Spinal cord (tissue), 10 donors: ENCODE data around the gene RAD51AP1. TPM values are rescaled to one million over a fixed set of nuclear protein-coding genes. Genes with fewer than 3 reads are reported as not detected.

Experiments used
- DNase-seq, 6 donors: peaks; one replicate each; pipeline versions ENCODE4 v3.0.0 to v3.0.0-alpha.2; 2013 to 2015; ENCODE audit warnings: low spot score in 6 of 6, low read depth in 4 of 6
- H3K27ac ChIP-seq: one replicate; pipeline ENCODE4 v1.5.1; 2013; ENCODE audit warnings: low read depth, low read length, control low read depth
- H3K27me3 ChIP-seq: one replicate; pipeline ENCODE4 v1.6.1; 2013; ENCODE audit warnings: low read length; ENCODE audit not compliant: control insufficient read depth, insufficient read depth
- H3K36me3 ChIP-seq: one replicate; pipeline ENCODE4 v1.6.1; 2013; ENCODE audit warnings: low read length; ENCODE audit not compliant: control insufficient read depth, insufficient read depth
- H3K4me1 ChIP-seq: one replicate; pipeline ENCODE4 v1.6.1; 2013; ENCODE audit warnings: low read length; ENCODE audit not compliant: control insufficient read depth, insufficient read depth
- H3K4me3 ChIP-seq: one replicate; pipeline ENCODE4 v1.5.1; 2013; ENCODE audit warnings: low read depth, low read length, control low read depth
- H3K9me3 ChIP-seq: one replicate; pipeline ENCODE4 v1.6.1; 2013; ENCODE audit warnings: low read length; ENCODE audit not compliant: control insufficient read depth, insufficient read depth
- WGBS: methylation state at CpG from one replicate; pipeline ENCODE4 v1.1.5; 2013; ENCODE audit warnings: missing lambda C conversion rate; ENCODE audit not compliant: insufficient coverage; 5-methylcytosine and 5-hydroxymethylcytosine counted together
- polyA plus RNA-seq, 2 donors: library from polyadenylated mRNA; unstranded; fragments of 120-200 nt; gene quantifications; one replicate each; pipeline ENCODE4 v1.2.1, GENCODE V29; 2013; ENCODE audit not compliant: insufficient read length in 2 of 2
- total RNA-seq, 2 donors: library from RNA; depleted of rRNA in 1 of 2; stranded (reverse); fragments of 120-200 nt in 1 of 2; fragments of >200 nt in 1 of 2; gene quantifications; one replicate each; pipeline versions ENCODE4 v1.2.3 to v1.2.4, GENCODE V29; 2013 to 2014
- donor health status: healthy.

The RAD51AP1 gene
- total and polyA plus RNA-seq, 4 donors = 10.2 to 13.2 (median 11.6) TPM

DNA sequence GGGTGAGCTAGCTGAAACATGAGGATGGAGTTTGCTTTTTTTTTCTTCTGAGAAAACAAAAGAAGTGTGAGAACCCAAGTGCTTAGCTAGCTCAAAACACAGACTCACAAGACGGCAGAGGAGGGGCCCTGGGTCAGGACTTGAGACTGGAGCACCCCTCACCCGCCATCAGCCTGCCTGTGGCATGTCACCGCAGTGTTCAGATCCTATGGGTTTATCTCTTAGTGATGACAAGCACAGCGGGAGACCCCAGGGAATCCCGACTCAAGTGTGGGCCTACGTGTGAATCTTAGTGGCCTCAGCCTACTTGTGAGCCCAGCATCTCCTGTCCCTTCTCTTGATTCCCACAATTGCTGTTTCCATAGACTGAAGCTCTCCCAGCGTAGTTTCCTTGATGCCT is 46.2 kb downstream of the RAD51AP1 start:
- Histone ChIP-seq H3K27me3 (no peaks in the 10 kb centered on the region), H3K9me3 (no peaks in the 10 kb centered on the region), H3K4me1 (peaks cover 4% of the 10 kb centered on the region), H3K27ac (no peak overlapping the region), H3K36me3 (no peaks in the 10 kb centered on the region), H3K4me3 (no peak overlapping the region)
- no peak for DNase-seq
- WGBS = 86% methylated on average over 6 of the region's 7 CpGs

DNA sequence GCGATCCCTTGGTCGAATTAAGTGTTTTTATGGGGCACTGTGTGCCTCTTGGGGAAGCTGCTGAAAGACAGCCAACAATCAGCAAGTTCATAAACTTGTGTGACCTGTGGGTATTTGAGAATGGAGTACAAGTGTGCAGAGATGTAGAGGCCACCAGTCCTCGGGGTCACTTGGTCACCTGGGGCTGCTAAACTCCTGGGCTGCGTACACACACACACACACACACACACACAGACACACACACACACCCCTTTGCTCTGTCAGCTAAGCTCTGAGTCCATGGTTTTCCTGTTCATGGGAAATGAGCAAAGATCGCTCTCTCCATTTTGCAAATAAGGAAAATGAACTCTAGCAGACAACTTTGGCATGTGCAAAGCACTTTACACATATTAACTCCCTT is 47.8 kb downstream of the RAD51AP1 start:
- no peaks in the 10 kb centered on the region for H3K36me3 ChIP-seq
- H3K9me3 ChIP-seq = no peaks in the 10 kb centered on the region
- 55% methylated on average over 2 of the region's 5 CpGs for WGBS
- DNase-seq = no peak
- no peak overlapping the region for H3K4me3 ChIP-seq
- no peak overlapping the region for H3K27ac ChIP-seq
- no peaks in the 10 kb centered on the region for H3K4me1 ChIP-seq
- no peaks in the 10 kb centered on the region for H3K27me3 ChIP-seq

DNA sequence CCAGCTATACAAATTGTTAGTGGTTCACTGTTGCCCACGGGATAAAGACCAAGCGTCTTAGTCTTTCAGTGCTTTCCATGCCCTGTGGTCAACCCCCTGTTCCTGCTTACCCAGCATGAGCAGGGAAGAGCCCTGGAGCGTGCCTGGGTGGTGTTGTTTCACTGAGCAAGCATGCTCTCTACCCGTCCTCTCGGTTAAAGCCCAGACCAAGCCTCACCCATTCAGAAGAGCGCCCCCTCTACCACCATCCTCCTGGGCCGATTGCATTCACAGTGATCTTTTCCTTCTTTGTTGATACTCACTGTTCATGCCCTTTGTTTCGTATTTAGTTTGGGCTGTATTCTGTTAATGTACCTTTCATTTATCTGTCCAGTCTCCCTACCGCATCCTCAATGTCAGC is 48.4 kb downstream of the RAD51AP1 start:
- Histone ChIP-seq H3K4me3 (no peak overlapping the region), H3K27ac (no peak overlapping the region), H3K36me3 (no peaks in the 10 kb centered on the region), H3K4me1 (no peaks in the 10 kb centered on the region), H3K9me3 (no peaks in the 10 kb centered on the region), H3K27me3 (no peaks in the 10 kb centered on the region)
- no peak for DNase-seq
- WGBS = 42% methylated on average over 7 of the region's 9 CpGs

DNA sequence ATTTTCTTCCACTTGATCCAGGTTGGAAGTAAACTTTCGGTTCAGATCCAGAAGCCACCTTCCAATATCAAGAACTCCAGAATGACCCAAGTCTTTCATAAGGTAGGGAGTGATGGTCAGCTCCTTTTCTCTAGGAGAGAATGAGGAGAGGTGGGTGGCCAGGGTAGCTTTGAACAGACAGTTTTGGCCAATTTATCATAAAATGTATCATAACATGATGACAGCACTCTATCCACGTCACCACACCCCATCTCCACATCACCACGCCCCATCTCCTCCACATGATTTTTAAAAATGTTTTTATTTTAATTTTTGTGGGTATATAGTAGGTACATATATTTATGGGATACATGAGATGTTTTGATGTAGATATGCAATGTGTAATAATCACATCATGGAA is 50.2 kb downstream of the RAD51AP1 start:
- WGBS = no CpG with 5 or more reads among the region's 3 CpGs
- H3K36me3 ChIP-seq = no peaks in the 10 kb centered on the region
- DNase-seq = no peak
- no peak overlapping the region for H3K27ac ChIP-seq
- no peaks in the 10 kb centered on the region for H3K9me3 ChIP-seq
- no peak overlapping the region for H3K4me3 ChIP-seq
- no peaks in the 10 kb centered on the region for H3K27me3 ChIP-seq
- no peaks in the 10 kb centered on the region for H3K4me1 ChIP-seq

DNA sequence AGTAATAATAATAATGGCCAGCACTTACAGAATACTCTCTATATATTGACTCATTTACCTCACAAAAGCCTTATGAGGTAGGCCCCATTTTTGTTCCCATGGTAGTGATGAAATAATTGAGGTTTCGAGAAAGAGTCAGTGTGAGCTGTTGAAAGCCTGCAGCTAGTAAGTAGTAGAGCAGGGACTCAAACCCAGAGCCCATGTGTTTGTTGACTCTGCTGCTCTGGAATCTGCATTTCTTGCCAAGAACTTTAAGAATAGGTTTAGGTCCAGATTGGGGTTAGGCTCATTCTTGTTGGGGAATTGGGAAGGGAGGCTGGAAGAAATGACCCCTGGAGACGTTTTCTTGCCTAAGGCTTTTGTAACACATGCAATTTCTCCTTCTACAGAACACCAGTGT is 51.3 kb downstream of the RAD51AP1 start:
- H3K36me3 ChIP-seq = no peaks in the 10 kb centered on the region
- DNase-seq = no peak
- no peaks in the 10 kb centered on the region for H3K9me3 ChIP-seq
- H3K27me3 ChIP-seq = no peaks in the 10 kb centered on the region
- H3K4me1 ChIP-seq = no peaks in the 10 kb centered on the region
- no CpG with 5 or more reads among the region's 2 CpGs for WGBS
- H3K4me3 ChIP-seq = no peak overlapping the region
- no peak overlapping the region for H3K27ac ChIP-seq

DNA sequence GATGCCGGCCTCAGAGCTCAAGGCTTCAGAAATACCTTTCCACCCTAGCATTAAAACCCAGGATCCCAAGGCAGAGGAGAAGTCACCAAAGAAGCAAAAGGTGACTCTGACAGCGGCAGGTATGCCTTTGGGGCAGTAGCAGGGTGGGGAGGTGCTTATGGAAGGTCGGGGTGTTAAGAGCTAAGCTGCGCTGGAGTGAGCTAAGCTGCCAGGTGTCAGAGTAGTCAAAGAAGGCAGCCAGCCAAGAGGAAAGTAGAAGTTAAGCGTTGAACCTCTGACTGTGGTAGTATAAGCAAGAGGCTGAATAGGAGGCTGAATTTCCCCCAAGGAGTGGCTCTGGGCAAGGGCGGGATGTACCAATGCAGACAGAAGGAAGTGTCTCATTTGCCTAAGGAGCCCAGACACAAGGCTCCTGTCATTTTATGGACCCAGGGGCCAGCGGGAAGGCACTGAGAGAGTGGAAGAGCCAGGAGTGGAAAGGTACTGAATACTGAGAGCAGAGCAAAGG is 52.5 kb downstream of the RAD51AP1 start:
- Histone ChIP-seq H3K4me3 (no peak overlapping the region), H3K27ac (no peak overlapping the region), H3K9me3 (no peaks in the 10 kb centered on the region), H3K27me3 (no peaks in the 10 kb centered on the region), H3K4me1 (no peaks in the 10 kb centered on the region), H3K36me3 (no peaks in the 10 kb centered on the region)
- WGBS = 76% methylated on average over 6 of the region's 7 CpGs
- no peak for DNase-seq

DNA sequence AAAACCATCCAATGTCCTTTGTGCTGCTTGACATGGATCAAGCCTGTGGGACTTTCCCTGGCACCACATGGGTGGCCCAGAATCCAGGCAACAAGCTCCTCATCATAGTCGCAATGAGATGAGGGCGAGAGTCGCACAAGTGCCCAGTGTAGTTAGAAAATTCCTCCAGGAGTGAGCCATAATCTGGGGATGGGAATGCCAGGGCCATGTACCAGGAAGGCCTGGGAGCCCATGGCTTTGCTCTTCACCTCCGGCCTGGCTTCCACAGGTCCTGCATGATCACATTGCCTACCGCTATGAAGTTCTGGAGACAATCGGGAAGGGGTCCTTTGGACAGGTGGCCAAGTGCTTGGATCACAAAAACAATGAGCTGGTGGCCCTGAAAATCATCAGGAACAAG is 57.2 kb downstream of the RAD51AP1 start:
- Histone ChIP-seq H3K36me3 (no peaks in the 10 kb centered on the region), H3K4me3 (no peak overlapping the region), H3K27me3 (no peaks in the 10 kb centered on the region), H3K4me1 (no peaks in the 10 kb centered on the region), H3K27ac (no peak overlapping the region), H3K9me3 (no peaks in the 10 kb centered on the region)
- DNase-seq = no peak
- 96% methylated on average over 6 of the region's 6 CpGs for WGBS

DNA sequence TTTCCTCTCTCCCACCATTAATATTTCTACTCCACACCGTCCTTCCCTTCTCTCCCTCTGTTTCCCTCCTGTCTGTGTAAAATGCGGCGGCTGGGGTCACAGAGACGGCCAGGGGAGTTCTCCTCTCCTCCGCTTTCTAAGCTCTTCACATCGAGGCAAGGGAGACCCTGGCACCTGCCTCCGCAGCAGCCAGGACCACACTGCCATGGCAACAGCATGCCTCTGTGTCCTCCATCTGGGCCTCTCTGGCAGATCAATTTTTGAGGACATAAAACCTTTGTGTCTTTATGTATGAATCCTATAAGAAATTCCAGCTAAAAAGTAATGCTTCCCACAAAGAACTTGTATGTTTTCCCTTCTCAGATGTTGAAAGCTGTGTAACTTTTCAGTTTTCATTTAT is 64.7 kb downstream of the RAD51AP1 start:
- 36% methylated on average over 4 of the region's 7 CpGs for WGBS
- DNase-seq = peak in 2 of 6 donors; percentile 27 to 67
- H3K36me3 ChIP-seq = no peaks in the 10 kb centered on the region
- no peaks in the 10 kb centered on the region for H3K9me3 ChIP-seq
- no peaks in the 10 kb centered on the region for H3K27me3 ChIP-seq
- H3K27ac ChIP-seq = no peak overlapping the region
- H3K4me3 ChIP-seq = no peak overlapping the region
- H3K4me1 ChIP-seq = peaks cover 4% of the 10 kb centered on the region

DNA sequence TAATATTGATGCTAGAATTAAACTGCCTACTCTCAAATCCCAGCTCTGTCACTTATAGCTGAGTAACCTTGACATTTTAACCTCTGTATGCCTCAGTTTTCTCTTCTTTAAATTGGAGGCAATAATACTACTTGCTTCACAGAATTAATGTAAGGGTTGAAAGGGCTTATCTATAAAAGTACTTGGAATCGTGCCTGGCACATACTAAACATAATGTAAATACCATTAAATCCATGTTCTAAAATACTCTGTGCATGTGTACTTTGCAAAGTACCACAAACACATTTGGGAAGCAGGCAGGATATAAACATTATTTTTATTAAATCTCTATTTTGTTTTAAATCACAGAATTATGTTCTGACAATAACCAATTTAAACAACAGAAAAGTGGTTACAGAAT is 65.3 kb downstream of the RAD51AP1 start:
- H3K27ac ChIP-seq = no peak overlapping the region
- no peak overlapping the region for H3K4me3 ChIP-seq
- H3K27me3 ChIP-seq = no peaks in the 10 kb centered on the region
- H3K4me1 ChIP-seq = peaks cover 4% of the 10 kb centered on the region
- H3K36me3 ChIP-seq = no peaks in the 10 kb centered on the region
- DNase-seq = no peak
- no peaks in the 10 kb centered on the region for H3K9me3 ChIP-seq
- no CpG with 5 or more reads among the region's 1 CpG for WGBS

DNA sequence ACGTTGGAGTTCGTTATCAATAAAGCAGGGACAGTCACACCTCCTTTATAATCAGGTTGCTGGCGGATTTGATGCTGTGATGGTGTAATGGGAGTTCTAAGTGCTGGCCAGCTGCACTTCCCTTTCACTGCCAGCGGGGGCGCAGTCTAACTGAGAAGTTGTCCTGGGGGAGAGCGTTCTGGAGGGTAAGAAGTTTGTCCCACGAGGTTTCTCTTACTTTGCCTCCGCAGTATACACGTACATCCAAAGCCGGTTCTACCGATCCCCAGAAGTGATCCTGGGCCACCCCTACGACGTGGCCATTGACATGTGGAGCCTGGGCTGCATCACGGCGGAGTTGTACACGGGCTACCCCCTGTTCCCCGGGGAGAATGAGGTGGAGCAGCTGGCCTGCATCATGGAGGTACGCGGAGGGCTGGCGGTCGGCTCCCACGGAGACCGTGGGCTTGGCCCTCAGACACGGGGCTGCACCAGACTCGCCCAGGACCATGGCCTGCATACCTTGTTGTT is 66.0 kb downstream of the RAD51AP1 start:
- H3K27ac ChIP-seq = peak overlapping the region; percentile 17
- peaks cover 4% of the 10 kb centered on the region for H3K4me1 ChIP-seq
- peak; percentile 54 to 93 (median 76) for DNase-seq
- H3K4me3 ChIP-seq = peak overlapping the region; percentile 72
- no peaks in the 10 kb centered on the region for H3K36me3 ChIP-seq
- no peaks in the 10 kb centered on the region for H3K9me3 ChIP-seq
- WGBS = under 1% methylated on average over 18 of the region's 25 CpGs
- H3K27me3 ChIP-seq = no peaks in the 10 kb centered on the region
